ENCODE measurements around the gene CNNM3.

CNNM3 gene

DNA sequence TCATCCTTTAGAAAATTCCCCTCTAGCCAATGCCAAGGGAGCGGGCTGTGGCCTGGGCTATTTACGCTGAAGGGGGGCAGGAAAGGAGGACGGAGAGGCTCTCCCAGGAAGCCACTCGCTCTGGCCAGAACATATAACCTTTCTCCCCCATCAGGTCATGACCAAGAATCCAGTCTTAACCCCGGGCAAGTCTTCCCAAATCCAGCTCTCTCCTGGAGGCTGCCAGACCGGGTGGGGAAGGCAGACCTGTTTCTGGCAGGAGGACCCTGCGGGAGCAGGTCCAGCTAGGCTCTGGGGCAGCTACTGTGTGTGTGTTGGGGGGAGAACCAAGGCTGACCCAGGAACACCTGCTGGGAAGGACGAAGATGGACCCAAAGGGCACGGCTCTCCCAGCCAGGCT lies 67.2 kb downstream of the CNNM3 start:
- ChIA-PET POLR2A (ENCODE audit: low non-redundant PET) (interaction anchor here (2.0 kb wide), 1 partner anchor 45 kb away, joined by 5 read pairs; no protein-coding TSS in a partner anchor), CTCF (interaction anchor here (0.6 kb wide), 2 partner anchors 44 to 95 kb away, joined by 3 read pairs; no protein-coding TSS in a partner anchor)
- H3K27ac ChIP-seq, result no peak overlapping the region
- TF ChIP-seq, protein P1, sequence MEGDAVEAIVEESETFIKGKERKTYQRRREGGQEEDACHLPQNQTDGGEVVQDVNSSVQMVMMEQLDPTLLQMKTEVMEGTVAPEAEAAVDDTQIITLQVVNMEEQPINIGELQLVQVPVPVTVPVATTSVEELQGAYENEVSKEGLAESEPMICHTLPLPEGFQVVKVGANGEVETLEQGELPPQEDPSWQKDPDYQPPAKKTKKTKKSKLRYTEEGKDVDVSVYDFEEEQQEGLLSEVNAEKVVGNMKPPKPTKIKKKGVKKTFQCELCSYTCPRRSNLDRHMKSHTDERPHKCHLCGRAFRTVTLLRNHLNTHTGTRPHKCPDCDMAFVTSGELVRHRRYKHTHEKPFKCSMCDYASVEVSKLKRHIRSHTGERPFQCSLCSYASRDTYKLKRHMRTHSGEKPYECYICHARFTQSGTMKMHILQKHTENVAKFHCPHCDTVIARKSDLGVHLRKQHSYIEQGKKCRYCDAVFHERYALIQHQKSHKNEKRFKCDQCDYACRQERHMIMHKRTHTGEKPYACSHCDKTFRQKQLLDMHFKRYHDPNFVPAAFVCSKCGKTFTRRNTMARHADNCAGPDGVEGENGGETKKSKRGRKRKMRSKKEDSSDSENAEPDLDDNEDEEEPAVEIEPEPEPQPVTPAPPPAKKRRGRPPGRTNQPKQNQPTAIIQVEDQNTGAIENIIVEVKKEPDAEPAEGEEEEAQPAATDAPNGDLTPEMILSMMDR (conservative IDR thresholded peaks at IDR 0.05; ENCODE audit: low read depth), result no peak
- no peak for DNase-seq (ENCODE audit: low spot score)
